ENCODE measurements around the gene KRTAP12-3.
"Not testable (repeated sequence)": the region's sequence is repeated elsewhere in the genome, so short reads cannot be mapped to it uniquely, and the experiment has no call there.

Gene KRTAP12-3

GRCh38 chr21:44657635-44658540 lies at the start of gene KRTAP12-3:
KRTAP12-3 (plus strand) TSS chr21:44657932; CDS start chr21:44657980, 48 bp downstream.
- peak; percentile 27 to 30 for DNase-seq (ENCODE audit: extremely low read depth in 1 of 2, low read depth in 1 of 2)

- no peak for DNase-seq (ENCODE audit: extremely low read depth in 1 of 2, low read depth in 1 of 2)
Measured at GRCh38 chr21:44609193-44609592, 48.5 kb upstream of the KRTAP12-3 start.

- DNase-seq (ENCODE audit: extremely low read depth in 1 of 2, low read depth in 1 of 2) = not testable (repeated sequence)
Measured at GRCh38 chr21:44610157-44610843, 47.4 kb upstream of the KRTAP12-3 start.

- DNase-seq (ENCODE audit: extremely low read depth in 1 of 2, low read depth in 1 of 2) = no peak
Measured at GRCh38 chr21:44611551-44611950, 46.2 kb upstream of the KRTAP12-3 start.

GRCh38 chr21:44612029-44612486 lies 45.7 kb upstream of the KRTAP12-3 start, which contains the start of gene KRTAP10-8:
KRTAP10-8 (plus strand) TSS chr21:44612079; CDS start chr21:44612101, 22 bp downstream.
- DNase-seq (ENCODE audit: extremely low read depth in 1 of 2, low read depth in 1 of 2) = no peak

- DNase-seq (ENCODE audit: extremely low read depth in 1 of 2, low read depth in 1 of 2) = no peak
Measured at GRCh38 chr21:44612669-44613229, 45.0 kb upstream of the KRTAP12-3 start.

GRCh38 chr21:44613386-44614155 lies 44.2 kb upstream of the KRTAP12-3 start:
- no peak for DNase-seq (ENCODE audit: extremely low read depth in 1 of 2, low read depth in 1 of 2)

GRCh38 chr21:44614161-44614631 lies 43.5 kb upstream of the KRTAP12-3 start:
- no peak for DNase-seq (ENCODE audit: extremely low read depth in 1 of 2, low read depth in 1 of 2)

GRCh38 chr21:44614961-44615391 lies 42.8 kb upstream of the KRTAP12-3 start:
- no peak for DNase-seq (ENCODE audit: extremely low read depth in 1 of 2, low read depth in 1 of 2)

- DNase-seq (ENCODE audit: extremely low read depth in 1 of 2, low read depth in 1 of 2) = no peak
Measured at GRCh38 chr21:44615466-44615865, 42.3 kb upstream of the KRTAP12-3 start.

GRCh38 chr21:44615911-44616590 lies 41.7 kb upstream of the KRTAP12-3 start:
- no peak for DNase-seq (ENCODE audit: extremely low read depth in 1 of 2, low read depth in 1 of 2)

- DNase-seq (ENCODE audit: extremely low read depth in 1 of 2, low read depth in 1 of 2) = no peak
Measured at GRCh38 chr21:44616591-44616926, 41.2 kb upstream of the KRTAP12-3 start.

GRCh38 chr21:44617071-44617501 lies 40.6 kb upstream of the KRTAP12-3 start:
- DNase-seq (ENCODE audit: extremely low read depth in 1 of 2, low read depth in 1 of 2) = no peak

- no peak for DNase-seq (ENCODE audit: extremely low read depth in 1 of 2, low read depth in 1 of 2)
Measured at GRCh38 chr21:44618504-44618903, 39.2 kb upstream of the KRTAP12-3 start.

GRCh38 chr21:44618909-44619308 lies 38.8 kb upstream of the KRTAP12-3 start:
- peak; percentile 23 to 25 for DNase-seq (ENCODE audit: extremely low read depth in 1 of 2, low read depth in 1 of 2)

- DNase-seq (ENCODE audit: extremely low read depth in 1 of 2, low read depth in 1 of 2) = no peak
Measured at GRCh38 chr21:44619886-44620285, 37.8 kb upstream of the KRTAP12-3 start.

- DNase-seq (ENCODE audit: extremely low read depth in 1 of 2, low read depth in 1 of 2) = no peak
Measured at GRCh38 chr21:44623575-44623974, 34.2 kb upstream of the KRTAP12-3 start.

GRCh38 chr21:44625756-44626155 lies 32.0 kb upstream of the KRTAP12-3 start:
- DNase-seq (ENCODE audit: extremely low read depth in 1 of 2, low read depth in 1 of 2) = no peak

GRCh38 chr21:44626262-44626661 lies 31.5 kb upstream of the KRTAP12-3 start:
- DNase-seq (ENCODE audit: extremely low read depth in 1 of 2, low read depth in 1 of 2) = no peak

GRCh38 chr21:44626673-44627143 lies 31.0 kb upstream of the KRTAP12-3 start, which contains the start of gene KRTAP10-9:
KRTAP10-9 (plus strand) TSS chr21:44627093; CDS start chr21:44627172, 79 bp downstream.
- DNase-seq (ENCODE audit: extremely low read depth in 1 of 2, low read depth in 1 of 2) = no peak
